Coronary artery (tissue), 2 donors: ENCODE measurements around the gene CORO2B.

Experiments
- DNase-seq: peaks from one replicate; pipeline ENCODE4 v3.0.0-alpha.2; 2017; ENCODE audit warnings: low spot score
- H3K27ac ChIP-seq, 2 donors: fragments of 200-600 bp; sonication (generic); one replicate each; pipeline ENCODE4 v1.5.1; 2016 to 2019
- H3K4me3 ChIP-seq: fragments of 200-600 bp; sonication (generic); 2 replicates; pipeline ENCODE4 v1.5.1; 2016; ENCODE audit warnings: mild to moderate bottlenecking, moderate library complexity
- TF ChIP-seq, protein P1 (sequence below): fragments of 200-600 bp; sonication (generic); IDR thresholded peaks from one replicate; pipeline ENCODE4 v1.5.1; 2019; ENCODE audit warnings: antibody characterized with exemption

Gene CORO2B

DNA sequence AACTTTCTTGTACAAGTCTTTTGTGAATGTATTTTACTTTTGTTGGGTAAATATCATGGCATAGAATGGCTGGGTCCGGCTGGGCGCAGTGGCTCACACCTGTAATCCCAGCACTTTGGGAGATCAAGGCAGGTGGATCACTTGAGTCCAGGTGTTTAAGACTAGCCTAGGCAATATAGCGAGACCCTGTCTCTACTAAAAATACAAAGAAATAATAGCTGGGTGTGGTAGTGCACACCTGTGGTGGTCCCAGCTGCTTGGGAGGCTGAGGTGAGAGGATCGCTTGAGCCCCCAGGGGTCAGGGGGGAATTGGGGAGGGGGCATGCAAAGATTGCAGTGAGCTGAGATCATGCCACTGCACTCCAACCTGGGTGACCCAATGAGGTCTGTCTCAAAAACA, 189.0 kb downstream of the CORO2B start:
- no peak for DNase-seq
- TF ChIP-seq, protein P1, sequence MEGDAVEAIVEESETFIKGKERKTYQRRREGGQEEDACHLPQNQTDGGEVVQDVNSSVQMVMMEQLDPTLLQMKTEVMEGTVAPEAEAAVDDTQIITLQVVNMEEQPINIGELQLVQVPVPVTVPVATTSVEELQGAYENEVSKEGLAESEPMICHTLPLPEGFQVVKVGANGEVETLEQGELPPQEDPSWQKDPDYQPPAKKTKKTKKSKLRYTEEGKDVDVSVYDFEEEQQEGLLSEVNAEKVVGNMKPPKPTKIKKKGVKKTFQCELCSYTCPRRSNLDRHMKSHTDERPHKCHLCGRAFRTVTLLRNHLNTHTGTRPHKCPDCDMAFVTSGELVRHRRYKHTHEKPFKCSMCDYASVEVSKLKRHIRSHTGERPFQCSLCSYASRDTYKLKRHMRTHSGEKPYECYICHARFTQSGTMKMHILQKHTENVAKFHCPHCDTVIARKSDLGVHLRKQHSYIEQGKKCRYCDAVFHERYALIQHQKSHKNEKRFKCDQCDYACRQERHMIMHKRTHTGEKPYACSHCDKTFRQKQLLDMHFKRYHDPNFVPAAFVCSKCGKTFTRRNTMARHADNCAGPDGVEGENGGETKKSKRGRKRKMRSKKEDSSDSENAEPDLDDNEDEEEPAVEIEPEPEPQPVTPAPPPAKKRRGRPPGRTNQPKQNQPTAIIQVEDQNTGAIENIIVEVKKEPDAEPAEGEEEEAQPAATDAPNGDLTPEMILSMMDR = no peak
- Histone ChIP-seq H3K27ac (no peak overlapping the region), H3K4me3 (no peak overlapping the region)

DNA sequence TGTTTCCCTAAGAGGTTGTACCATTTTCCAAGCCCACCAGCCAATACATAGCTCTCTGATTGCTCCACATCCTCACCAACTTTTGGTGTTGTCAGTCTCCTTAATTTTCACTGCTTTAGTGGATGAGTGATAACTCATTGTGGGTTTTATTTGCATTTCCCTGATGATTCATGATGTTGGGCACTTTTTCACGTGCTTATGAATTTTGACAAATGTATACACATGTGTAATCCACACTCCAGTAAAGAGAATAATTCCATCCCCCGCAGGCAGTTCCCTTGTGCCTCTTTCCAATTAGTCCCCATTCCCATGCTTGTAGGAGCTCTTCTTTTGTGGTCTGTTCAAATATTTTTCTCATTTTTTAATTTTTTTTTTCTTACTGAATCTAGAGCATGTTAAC, 189.5 kb downstream of the CORO2B start:
- DNase-seq = no peak
- no peak overlapping the region for H3K4me3 ChIP-seq
- H3K27ac ChIP-seq = no peak overlapping the region
- TF ChIP-seq, protein P1 = no peak

DNA sequence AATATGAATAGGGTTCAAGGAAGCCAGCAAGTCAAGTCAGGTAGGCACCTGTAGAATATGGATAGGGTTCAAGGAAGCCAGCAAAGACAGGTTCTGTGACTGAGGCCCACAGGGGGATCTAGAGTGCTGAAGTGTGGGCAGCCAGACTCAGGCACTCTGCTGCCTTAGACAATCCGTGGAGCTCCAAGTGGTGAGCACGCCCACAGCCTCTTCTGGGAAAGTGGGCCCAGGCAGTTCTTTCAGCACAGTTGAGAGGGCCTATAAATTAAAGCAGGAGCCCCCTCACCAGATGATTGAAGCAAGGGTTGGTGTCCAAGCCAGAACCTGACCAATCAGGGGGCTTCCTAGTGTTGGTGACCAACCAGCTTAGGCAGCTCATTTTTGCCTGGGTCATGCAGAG, 190.9 kb downstream of the CORO2B start:
- Histone ChIP-seq H3K27ac (no peak overlapping the region), H3K4me3 (no peak overlapping the region)
- TF ChIP-seq, protein P1 = no peak
- DNase-seq = no peak

DNA sequence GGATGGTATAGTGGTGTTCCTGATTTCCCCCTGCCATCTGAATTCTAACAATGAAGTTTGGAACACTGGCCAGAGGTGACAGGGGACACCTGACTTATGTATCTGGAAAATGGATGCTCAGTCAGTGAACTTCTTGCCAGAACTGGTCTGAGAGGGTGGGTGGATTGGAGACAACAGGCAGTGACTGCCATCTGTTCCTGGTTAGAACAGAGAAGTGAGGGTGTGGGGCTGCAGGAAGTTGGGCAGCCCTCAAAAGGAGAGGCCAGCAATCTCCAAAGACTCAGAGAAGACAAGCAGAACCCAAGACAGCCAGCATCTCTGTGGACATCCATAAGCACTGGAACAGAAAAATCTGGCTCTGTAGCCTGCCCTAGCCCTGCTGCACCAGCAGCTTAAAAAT, 191.4 kb downstream of the CORO2B start:
- peak; percentile 24 for DNase-seq
- Histone ChIP-seq H3K4me3 (no peak overlapping the region), H3K27ac (no peak overlapping the region)
- TF ChIP-seq, protein P1 = no peak

DNA sequence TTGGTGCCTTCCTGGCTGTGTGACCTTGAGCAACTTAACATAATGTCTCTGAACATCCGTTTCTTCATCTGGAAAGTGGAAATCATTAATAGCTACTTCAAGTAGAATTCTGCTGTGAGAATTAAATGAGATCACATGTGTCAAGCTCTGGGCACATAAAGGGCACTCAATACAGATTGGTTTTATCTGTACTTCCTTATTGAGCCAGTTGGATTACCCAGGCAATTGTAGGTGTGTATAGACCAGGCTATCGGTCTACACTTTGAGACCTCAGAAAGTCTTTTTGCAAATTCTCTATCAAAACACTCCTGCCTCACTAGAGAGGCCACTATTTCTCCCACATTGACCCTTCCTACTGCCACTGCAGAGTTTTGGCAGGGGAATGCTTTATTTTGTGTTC, 194.2 kb downstream of the CORO2B start:
- H3K27ac ChIP-seq = no peak overlapping the region
- TF ChIP-seq, protein P1 = no peak
- peak; percentile 12 for DNase-seq

DNA sequence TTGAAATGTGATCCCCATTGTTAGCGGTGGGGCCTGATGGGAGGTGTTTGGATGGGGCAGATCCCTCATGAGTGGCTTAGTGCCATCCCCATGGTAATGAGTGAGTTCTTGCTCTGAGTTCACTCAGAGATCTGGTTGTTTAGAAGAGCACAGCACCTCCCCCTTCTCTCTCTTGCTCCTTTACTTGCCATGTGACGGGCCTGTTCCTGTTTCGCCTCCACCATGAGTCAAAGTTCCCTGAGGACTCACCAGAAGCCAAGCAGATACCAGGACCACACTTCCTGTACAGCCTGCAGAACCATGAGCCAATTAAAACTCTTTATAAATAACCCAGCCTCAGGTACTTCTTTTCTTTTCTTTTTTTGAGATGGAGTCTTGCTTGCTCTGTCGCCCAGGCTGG, 195.3 kb downstream of the CORO2B start:
- H3K27ac ChIP-seq = no peak overlapping the region

More for the DNA sequence above, 194.2 kb downstream of the CORO2B start:
- no peak overlapping the region for H3K4me3 ChIP-seq

More for the DNA sequence above, 195.3 kb downstream of the CORO2B start:
- TF ChIP-seq, protein P1 = no peak
- no peak overlapping the region for H3K4me3 ChIP-seq
- DNase-seq = peak; percentile 64
